OCI-LY7 (cell line): ENCODE data around the gene WNT1. TPM values are rescaled to one million over a fixed set of nuclear protein-coding genes. Genes with fewer than 3 reads are reported as not detected.

Experiments
- BruUV-seq: library from RNA; stranded (reverse); fragments of 400-500 nt; replicated peaks from 2 replicates; lab custom pipeline; 2021; lab: Mats Ljungman, UMichigan
- CTCF ChIA-PET: fragments of 300-600 bp; sonication (Branson Sonifier 250); formaldehyde crosslinking; loops from one replicate; lab custom pipeline; 2022; ENCODE audit warnings: antibody characterized with exemption; ENCODE audit not compliant: unreplicated experiment; lab: Charles Lee
- POLR2A ChIA-PET: fragments of 300-600 bp; sonication (Branson Sonifier 250); formaldehyde crosslinking; loops from one replicate; lab custom pipeline; 2022; ENCODE audit warnings: antibody characterized with exemption; lab: Charles Lee
- DNase-seq: peaks from one replicate; pipeline ENCODE4 v3.0.0-alpha.2; 2015; ENCODE audit warnings: low spot score
- H2AFZ ChIP-seq: fragments of 200-600 bp; sonication (generic), shearing (Covaris generic); 2 replicates; pipeline ENCODE4 v1.6.1; 2014; ENCODE audit warnings: mild to moderate bottlenecking, antibody characterized with exemption, low read length, moderate library complexity
- H3K27ac ChIP-seq: fragments of 200-600 bp; sonication (generic); 2 replicates; pipeline ENCODE4 v1.5.1; 2014; ENCODE audit warnings: mixed run types, low read depth, mild to moderate bottlenecking, moderate library complexity, low read length, inconsistent platforms; ENCODE audit not compliant: poor library complexity, severe bottlenecking
- H3K36me3 ChIP-seq: fragments of 200-600 bp; sonication (generic); 2 replicates; pipeline ENCODE4 v1.6.1; 2014; ENCODE audit warnings: mild to moderate bottlenecking, antibody characterized with exemption, low read length, moderate library complexity, mixed read lengths; ENCODE audit not compliant: insufficient read depth
- H3K4me1 ChIP-seq: fragments of 200-600 bp; sonication (generic); 2 replicates; pipeline ENCODE4 v1.5.1; 2014; ENCODE audit warnings: mild to moderate bottlenecking, low read length; ENCODE audit not compliant: insufficient read depth, poor library complexity, severe bottlenecking
- H3K4me2 ChIP-seq: fragments of 200-600 bp; sonication (generic); 2 replicates; pipeline ENCODE4 v1.6.1; 2014; ENCODE audit warnings: mild to moderate bottlenecking, low read length
- H3K4me3 ChIP-seq: fragments of 200-600 bp; sonication (generic); 2 replicates; pipeline ENCODE4 v1.5.1; 2014; ENCODE audit warnings: mild to moderate bottlenecking, low read depth, low read length; ENCODE audit not compliant: poor library complexity, severe bottlenecking
- H3K79me2 ChIP-seq: fragments of 200-600 bp; sonication (generic); 2 replicates; pipeline ENCODE4 v1.6.1; 2016; ENCODE audit warnings: low read depth, mild to moderate bottlenecking, low read length, moderate library complexity, mixed read lengths; ENCODE audit not compliant: insufficient read depth
- H3K9me2 ChIP-seq: fragments of 200-600 bp; sonication (generic); 2 replicates; pipeline ENCODE4 v1.6.1; 2016; ENCODE audit warnings: mild to moderate bottlenecking, low read length, mixed read lengths; ENCODE audit not compliant: insufficient read depth
- H3K9me3 ChIP-seq: fragments of 200-600 bp; sonication (generic); 2 replicates; pipeline ENCODE4 v1.6.1; 2014; ENCODE audit warnings: mild to moderate bottlenecking, mixed run types, low read length, mixed read lengths
- H4K20me1 ChIP-seq: fragments of 200-600 bp; sonication (generic); 2 replicates; pipeline ENCODE4 v1.6.1; 2014; ENCODE audit warnings: mild to moderate bottlenecking, antibody characterized with exemption, low read length, moderate library complexity, mixed read lengths; ENCODE audit not compliant: insufficient read depth
- EZH2phosphoT487 ChIP-seq: fragments of 200-600 bp; sonication (generic); IDR thresholded peaks from 2 replicates; pipeline ENCODE4 v1.6.1; 2018; ENCODE audit warnings: low read depth, borderline replicate concordance, mild to moderate bottlenecking, mixed run types, antibody characterized with exemption, low read length, moderate library complexity, mixed read lengths
- intact Hi-C: fragments of 100-400 bp; cut with micrococcal nuclease; formaldehyde crosslinking; loops from one replicate; pipeline ENCODE4 v1.10.0; 2022; ENCODE audit not compliant: unreplicated experiment
- total RNA-seq, 2 experiments: library from RNA; depleted of rRNA in 1 of 2; stranded (reverse); fragments of >200 nt in 1 of 2; shearing (Covaris generic) in 1 of 2; gene quantifications; 2 replicates each; pipeline ENCODE4 v1.2.3, GENCODE V29; 2014 to 2022
- TF ChIP-seq, protein P1 (sequence below): fragments of 200-600 bp; sonication (generic); conservative IDR thresholded peaks from 2 replicates; pipeline ENCODE4 v1.5.1; 2014; ENCODE audit warnings: mild to moderate bottlenecking, antibody characterized with exemption, low read length, moderate library complexity, mixed read lengths

WNT1 gene
- total RNA-seq, 2 experiments from 2014 or later = not detected

DNA sequence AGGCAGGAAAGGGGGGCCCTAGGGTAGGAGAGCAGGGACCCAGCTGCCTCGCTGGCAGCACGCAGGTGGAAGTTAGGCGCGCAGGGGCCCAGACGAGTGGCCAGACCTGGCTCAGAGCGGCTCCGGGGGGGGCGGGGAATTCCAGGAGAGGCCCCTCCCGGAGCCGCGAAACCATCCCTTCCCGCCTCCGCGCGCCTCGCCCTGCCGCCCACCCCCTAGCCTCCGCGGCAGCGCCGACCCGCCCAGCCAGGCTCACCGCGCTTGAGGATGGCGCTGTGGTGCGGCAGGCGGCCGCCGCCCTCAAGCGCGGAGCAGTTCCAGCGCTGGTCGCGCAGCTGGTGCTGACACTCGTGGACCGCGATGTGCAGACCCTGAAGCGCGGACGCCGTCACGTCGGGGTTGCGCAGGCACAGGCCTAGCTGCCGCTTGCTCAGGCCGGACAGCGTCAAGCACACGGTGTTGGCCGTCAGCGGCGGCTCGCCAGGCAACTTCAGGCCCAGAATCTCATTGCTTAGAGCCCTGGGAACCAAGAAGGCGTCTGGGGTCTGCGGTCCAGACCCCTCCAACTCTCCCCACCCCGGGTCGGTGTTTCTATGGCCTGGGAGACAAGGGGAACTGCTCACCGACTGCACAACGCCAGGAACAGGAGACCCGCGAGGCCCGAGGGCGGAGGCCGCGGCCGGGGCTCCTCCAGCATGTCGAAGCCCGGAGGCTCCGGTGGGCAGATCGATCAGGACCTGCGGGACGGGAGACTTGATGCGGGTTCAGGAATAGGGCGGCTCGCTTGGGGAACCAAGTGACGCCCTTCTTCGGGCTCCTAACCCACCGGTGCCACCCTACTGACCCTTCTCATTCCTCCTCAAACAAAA is 8.1 kb upstream of the WNT1 start:
- no peak for DNase-seq
- Histone ChIP-seq H3K4me2 (no peak overlapping the region), H4K20me1 (no peaks in the 10 kb centered on the region), H3K4me3 (no peak overlapping the region), H3K79me2 (no peaks in the 10 kb centered on the region), H3K4me1 (no peaks in the 10 kb centered on the region), H3K9me2 (no peaks in the 10 kb centered on the region), H3K27ac (no peak overlapping the region), H2AFZ (no peak overlapping the region), H3K36me3 (no peaks in the 10 kb centered on the region), H3K9me3 (no peaks in the 10 kb centered on the region)
- POLR2A ChIA-PET = no interaction called here
- intact Hi-C loops = no loop called here
- BruUV-seq = no TSS peak
- CTCF ChIA-PET = no interaction called here
- TF ChIP-seq, protein P1, sequence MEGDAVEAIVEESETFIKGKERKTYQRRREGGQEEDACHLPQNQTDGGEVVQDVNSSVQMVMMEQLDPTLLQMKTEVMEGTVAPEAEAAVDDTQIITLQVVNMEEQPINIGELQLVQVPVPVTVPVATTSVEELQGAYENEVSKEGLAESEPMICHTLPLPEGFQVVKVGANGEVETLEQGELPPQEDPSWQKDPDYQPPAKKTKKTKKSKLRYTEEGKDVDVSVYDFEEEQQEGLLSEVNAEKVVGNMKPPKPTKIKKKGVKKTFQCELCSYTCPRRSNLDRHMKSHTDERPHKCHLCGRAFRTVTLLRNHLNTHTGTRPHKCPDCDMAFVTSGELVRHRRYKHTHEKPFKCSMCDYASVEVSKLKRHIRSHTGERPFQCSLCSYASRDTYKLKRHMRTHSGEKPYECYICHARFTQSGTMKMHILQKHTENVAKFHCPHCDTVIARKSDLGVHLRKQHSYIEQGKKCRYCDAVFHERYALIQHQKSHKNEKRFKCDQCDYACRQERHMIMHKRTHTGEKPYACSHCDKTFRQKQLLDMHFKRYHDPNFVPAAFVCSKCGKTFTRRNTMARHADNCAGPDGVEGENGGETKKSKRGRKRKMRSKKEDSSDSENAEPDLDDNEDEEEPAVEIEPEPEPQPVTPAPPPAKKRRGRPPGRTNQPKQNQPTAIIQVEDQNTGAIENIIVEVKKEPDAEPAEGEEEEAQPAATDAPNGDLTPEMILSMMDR = no peak
- TF ChIP-seq EZH2phosphoT487 = no peak

DNA sequence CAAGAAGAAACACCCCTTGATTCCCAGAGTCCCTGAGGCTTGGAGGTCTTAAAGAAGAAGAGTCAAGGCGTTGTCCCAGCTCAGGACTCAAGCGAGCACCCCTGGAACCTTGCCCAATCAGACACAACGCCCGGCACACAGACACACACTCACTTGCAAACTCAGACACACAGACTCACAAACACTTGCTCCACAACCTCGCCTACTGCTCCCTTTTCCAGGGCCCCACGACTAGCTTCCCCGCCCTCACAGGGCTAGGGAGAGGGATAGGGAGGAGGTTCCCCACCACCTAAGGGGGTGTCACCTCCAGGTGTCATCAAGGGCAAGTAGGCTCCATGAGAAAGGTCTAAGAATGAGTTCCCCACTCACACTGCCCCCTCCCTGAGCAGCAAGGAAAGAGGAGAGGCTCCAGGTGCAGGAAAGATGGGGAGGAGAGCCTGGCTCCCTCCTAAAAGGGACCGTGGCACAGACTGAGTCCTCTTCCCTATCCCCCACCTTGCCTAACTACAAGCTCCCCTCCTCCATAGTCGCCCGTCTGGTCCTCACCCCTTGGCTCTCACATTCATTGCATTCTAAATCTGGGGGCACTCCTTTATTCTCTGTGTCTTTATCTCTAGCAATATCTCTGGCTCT is 7.3 kb upstream of the WNT1 start:
- H3K4me3 ChIP-seq = no peak overlapping the region
- no peak overlapping the region for H3K4me2 ChIP-seq
- TF ChIP-seq, protein P1 = no peak
- TF ChIP-seq EZH2phosphoT487 = no peak
- H2AFZ ChIP-seq = no peak overlapping the region
- H3K4me1 ChIP-seq = no peaks in the 10 kb centered on the region
- H3K9me2 ChIP-seq = no peaks in the 10 kb centered on the region
- H4K20me1 ChIP-seq = no peaks in the 10 kb centered on the region
- no peaks in the 10 kb centered on the region for H3K9me3 ChIP-seq
- CTCF ChIA-PET = interaction anchor here (0.5 kb wide), 1 partner anchor 107 kb away, joined by 5 read pairs; no protein-coding TSS in a partner anchor
- BruUV-seq = no TSS peak
- no peaks in the 10 kb centered on the region for H3K36me3 ChIP-seq
- no peak for DNase-seq
- no peak overlapping the region for H3K27ac ChIP-seq
- H3K79me2 ChIP-seq = no peaks in the 10 kb centered on the region
- POLR2A ChIA-PET = no interaction called here
- intact Hi-C loops = no loop called here
